Neural progenitor cell (in vitro differentiated cells): ENCODE results near the gene NPC1L1.

ENCODE experiments used
- CTCF ChIP-seq: fragments of 200-600 bp; sonication (generic); IDR thresholded peaks from 2 replicates; pipeline ENCODE4 v1.5.1; 2017; ENCODE audit warnings: antibody characterized with exemption, mild to moderate bottlenecking
- EZH2 ChIP-seq: fragments of 200-600 bp; sonication (generic); IDR thresholded peaks from 2 replicates; pipeline ENCODE4 v1.6.1; 2017; ENCODE audit warnings: antibody characterized with exemption, mild to moderate bottlenecking, moderate library complexity
- EZH2phosphoT487 ChIP-seq: fragments of 200-600 bp; sonication (generic); IDR thresholded peaks from 2 replicates; pipeline ENCODE4 v1.6.1; 2017; ENCODE audit warnings: antibody characterized with exemption

- TF ChIP-seq EZH2 (no peak), EZH2phosphoT487 (no peak), CTCF (no peak)
Observed at GRCh38 chr7:44548893-44549292, 7.8 kb upstream of the NPC1L1 start.
